Stimulated activated CD4-positive, alpha-beta T cell treated with anti-CD3 and anti-CD28 coated beads, TNF-alpha, amount 100 ng/mL, for 48 hours (primary cell): Measurements from ENCODE around the gene DPP10.

Experiments used
- DNase-seq, 3 donors: peaks; one replicate each; pipeline ENCODE4 v3.0.0-alpha.2; 2020; ENCODE audit warnings: low read depth in 3 of 3

Gene DPP10

DNA sequence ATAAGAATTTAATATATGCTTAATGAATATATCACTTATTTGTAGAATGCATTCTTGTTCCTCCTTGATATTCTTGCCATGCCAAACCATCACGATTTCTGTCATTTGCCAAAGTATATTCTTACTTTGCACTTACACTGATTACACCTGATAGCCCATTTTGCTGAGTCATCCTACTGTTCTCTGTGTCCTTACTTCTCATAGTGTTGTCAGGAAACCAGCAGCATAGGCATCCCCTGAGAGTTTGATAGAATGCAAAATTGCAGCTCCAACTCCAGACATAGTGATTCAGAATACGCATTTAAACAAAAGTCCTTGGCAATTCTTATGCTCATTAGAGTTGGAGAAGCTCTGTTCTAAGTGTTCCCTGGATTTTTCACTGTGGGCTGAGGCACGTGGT is 687.1 kb downstream of the DPP10 start:
- DNase-seq, result no peak

DNA sequence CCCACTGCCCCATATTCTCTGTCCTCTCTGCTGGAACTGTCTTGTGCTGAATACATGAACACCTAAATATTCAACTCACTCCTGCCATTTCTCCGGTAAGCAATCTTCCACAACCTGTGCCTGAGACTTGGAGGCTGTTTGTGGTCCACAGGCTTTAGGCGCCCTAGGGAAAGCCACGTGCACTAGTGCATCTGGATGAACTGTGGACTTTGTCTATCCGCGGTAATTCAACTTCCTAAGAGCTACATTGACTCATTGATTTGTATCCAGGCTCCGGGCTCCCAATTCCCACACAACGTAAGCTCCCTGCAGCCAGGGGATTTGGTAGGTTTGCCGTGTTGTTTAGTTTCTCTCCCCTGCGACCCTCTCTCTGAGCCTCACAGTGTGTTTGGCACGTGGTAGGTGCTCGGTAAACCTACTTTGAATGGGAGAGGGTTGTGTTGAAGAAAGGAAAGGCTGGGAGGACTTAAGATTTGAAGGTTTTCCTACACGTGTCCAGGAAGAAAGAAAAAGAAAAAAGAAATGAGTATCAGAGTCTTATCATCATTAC is 718.2 kb downstream of the DPP10 start:
- DNase-seq, result no peak

DNA sequence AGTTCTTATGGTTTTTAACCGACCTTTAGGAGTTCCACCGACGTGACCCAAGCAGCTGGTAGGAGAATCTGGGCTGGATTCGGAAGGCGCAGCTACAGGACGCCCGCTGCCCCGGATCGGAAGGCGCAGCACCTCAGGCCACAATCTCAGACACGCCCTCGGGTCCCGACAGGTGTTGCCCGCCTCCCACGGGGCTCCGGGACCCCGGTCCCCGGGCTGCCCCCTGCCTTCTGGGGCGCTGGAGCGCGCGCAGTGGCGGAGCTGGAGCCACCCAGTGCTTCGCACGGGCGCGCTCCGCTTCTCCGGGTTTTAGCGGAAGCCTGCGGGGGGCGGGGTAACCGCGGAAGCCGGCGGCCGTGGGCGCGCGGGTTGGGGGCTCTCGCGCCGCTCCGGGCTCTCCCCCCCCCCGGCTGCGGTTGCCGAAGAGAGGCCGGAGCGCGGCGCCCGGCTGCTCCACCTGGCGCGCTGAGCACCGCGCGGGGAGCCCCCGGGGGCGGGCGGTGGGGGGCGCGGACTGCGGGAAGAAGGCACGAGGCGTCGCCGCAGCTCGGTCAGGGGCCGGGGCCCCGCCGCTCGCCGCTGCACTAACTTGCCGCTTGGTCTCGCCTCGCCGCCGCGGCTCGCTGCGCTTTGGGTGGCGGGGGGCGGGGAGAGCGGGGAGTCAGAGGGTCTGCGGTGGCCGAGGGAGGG is 718.8 kb downstream of the DPP10 start:
- no peak for DNase-seq

DNA sequence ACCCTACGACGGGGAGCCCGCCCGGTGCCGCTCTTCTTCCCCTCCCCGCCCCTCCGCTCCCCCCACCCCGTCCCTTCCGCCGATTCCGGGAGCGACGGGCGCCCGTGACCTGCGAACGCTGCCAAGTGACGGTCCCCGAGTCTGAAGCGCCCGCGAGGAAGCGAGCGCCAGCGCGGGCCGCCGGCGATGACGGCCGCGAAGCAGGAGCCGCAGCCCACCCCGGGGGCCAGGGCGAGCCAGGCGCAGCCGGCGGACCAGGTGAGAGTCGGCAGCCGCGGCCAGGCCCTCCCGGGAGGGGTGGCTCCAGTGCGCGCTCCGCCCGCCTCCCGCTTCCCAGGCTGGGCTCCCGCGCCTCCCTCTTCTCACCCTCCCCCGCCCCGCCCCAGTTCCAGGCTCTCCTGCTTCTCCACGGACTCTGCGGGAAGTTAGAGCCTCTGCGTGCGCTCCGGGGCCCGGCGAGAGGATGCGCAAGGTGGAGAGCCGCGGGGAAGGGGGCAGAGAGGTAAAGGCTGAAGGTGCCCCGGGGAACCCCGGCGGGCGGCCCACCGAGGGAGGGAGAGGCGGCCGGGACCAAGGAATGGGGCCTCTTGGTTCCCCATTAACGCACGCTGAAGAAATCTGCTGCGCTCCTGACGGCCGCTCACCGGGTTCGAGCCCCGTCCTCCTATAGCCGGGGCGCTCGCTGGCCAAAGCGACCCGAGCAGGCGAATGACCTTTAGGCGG is 719.5 kb downstream of the DPP10 start:
- DNase-seq, result no peak

DNA sequence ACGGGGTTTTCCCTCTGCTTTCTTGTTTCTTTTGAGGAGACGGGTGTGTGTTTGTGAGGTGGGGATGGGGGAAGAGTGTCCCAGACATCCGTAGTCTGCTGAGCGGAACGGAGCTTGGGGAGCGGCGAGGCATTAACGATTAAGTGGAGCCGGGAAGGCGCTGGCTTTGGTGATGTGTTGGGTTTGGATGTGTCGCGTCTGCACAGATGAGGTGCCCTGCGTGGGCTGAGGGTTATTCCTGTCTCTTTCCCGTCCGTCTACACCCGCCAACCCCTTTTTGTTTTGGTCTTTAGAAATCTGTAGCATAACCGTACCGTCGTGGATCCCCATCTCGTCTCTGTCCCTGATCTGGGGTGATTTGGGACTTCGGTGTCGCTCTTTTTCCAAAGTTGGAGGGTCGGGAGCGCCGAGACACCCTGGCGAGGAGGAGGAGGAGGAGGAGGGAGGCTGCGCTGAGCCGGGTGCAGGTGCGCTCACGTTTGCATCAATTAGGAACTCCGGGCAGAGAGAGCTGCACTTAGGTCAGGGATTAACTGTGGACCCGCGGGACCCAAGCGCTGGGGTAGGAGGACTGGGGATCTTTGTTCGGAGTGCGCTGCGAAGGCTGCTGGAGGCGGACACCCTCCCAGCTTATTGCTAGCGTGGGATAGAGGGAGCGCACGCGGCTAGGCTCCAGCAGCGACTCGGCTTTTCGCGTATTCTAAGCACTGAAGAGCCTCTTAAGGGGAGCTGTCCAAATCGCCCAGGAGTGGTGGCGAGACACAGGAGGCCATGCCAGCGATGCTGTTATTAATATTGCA is 720.3 kb downstream of the DPP10 start:
- no peak for DNase-seq

DNA sequence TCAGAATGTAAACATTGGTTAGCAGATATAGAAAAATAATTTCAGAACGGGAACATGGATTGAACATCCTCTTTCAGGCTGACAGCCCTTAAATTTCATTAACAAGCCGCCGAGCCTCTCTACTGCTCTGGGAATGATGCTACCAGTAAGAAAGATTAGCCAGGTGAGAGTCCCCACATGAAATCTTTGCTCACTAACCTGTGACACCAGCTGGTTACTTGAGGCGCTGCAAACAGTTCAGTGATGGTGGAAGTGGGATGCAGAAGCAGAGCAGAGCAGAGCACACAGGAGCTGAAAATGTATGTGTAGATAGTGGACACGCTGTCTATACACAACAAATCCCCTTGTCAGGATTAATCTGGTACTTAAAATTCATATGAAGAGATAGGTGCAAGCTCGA is 721.1 kb downstream of the DPP10 start:
- DNase-seq, result no peak

- DNase-seq, result no peak
Measured at GRCh38 chr2:115165529-115166109, 723.2 kb downstream of the DPP10 start.

- no peak for DNase-seq
Measured at GRCh38 chr2:115168457-115168856, 726.0 kb downstream of the DPP10 start.

DNA sequence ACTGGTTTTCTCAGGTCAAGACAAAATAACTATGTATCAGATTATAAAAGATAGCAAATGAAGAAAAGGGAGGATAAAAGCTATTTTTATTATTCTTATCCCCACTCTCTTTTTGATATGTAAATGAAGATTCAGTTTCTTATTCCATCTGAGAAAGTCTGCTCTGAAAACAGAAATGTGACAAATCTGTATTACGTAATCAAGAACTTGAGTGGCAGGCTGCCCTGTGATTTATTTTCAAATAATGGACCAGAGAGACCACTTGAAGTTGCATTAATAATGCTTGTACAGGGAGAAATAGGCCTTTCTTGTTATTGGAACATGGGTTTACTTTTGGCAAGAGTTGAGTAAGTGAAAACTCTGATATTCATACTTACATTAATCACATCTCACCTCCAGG is 727.4 kb downstream of the DPP10 start:
- no peak for DNase-seq

DNA sequence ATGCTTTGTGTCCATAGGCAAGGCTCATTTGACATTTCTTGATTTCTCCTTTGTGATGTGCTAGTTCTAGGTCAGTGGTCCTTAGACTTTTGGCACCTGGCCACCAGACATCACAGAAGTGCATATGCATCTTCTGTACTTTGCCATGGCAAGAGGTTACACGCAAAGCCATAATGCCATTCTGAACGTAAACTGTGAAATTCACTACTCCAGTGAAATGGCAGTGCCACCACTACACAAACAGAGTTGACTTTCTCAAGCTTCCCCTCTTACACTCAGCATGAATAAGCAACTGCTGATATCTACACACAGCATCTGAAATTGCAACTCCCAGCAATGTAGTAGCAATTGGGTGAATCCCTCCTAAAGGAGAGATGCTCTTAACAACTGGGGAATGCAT is 729.3 kb downstream of the DPP10 start:
- DNase-seq, result no peak

DNA sequence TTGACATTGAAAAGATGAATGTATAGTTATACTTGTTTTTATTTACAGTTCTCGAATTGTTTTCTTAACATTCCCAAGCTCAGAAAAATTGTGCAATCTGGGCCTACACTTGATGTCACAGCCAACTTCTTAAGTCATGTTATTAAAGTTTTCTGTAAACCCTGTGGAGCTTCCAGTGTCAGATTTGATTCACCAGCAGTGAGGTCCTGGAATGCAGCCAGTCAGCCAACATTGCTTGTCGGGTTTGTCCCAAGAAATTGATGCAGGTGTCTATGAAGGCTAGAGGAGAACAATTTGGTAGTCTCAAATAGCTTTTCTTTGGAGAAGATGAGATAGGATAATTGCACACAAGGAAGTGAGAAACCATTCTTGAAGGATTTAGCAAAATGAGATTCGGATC is 732.2 kb downstream of the DPP10 start:
- DNase-seq, result no peak

DNA sequence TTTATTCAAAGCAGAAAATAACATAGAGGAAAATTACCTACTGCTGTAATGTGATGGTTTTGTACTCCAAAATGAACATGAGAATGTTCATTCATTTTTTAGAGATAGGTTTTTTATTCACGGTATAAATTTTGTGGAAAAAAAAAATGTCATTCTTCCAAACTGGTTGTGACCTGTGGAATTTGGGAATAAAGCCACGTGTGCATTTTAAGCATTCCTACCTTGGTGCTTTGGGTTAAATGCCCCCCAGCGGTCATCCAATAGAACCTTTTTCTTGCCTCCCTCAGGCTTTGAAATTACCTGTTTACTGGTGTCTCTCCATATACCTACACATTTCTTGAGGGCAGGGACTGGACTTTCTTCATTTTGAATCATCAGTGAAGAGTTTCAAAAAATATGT is 740.7 kb downstream of the DPP10 start:
- DNase-seq, result no peak

DNA sequence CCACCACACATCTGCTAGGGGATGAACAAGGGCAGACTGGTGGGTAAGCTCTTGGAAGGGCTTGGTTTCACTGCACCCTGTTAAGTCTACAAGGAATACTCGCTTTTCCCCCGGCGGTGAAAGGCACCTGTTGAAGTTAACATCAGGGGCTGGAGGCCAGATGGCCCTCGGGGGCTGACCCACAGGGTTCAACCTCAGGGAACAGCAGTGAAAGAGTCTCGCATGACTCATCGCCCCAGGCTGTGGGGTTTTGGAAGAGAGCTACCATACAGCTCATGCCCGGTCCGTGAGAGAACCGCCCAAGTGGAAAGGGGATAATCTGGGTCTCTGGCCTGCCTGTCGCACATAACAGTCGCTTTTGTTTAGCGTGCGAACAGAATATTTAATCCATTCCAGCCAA is 748.0 kb downstream of the DPP10 start:
- no peak for DNase-seq

DNA sequence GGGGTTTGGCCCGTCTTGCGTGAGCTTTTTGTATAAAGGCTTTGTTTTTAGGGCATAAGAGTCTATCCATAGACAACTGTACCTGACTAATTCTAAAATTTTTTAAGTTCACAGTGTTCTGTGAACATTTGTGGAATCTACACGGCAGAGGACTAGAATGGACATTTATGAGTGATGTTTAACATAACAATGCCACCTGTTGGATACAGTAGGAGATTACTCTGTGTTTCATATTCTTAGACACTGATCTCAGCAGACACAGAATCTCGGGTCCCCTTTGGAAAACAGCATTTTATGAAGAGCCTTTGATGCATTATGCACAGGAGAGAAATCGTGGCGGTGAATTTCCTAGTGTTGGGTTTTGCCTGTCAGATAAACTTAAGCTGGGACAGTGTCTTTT is 752.2 kb downstream of the DPP10 start:
- no peak for DNase-seq

- no peak for DNase-seq
Measured at GRCh38 chr2:115196587-115196986, 754.1 kb downstream of the DPP10 start.

DNA sequence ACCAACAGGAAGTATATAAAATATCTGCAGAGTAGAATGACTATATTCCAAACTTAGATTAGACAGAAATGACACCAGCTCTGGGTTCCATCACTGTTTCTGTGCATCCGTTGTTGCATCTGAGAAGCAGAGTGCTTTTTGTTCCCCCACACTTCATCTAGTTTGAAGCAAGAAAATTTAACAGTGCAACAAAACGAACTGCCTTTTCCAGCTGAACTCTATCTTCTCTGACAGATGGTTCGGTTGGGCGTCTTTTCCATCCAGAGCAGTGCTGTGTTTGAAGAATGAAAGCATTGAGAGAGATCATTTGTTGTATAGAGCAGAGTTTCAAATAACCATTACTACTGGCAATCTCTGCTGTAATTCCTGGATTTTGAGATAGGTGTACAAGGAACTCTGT is 757.5 kb downstream of the DPP10 start:
- DNase-seq, result no peak

GRCh38 chr2:115201386-115201785 is 758.9 kb downstream of the DPP10 start:
- DNase-seq, result no peak

- no peak for DNase-seq
Measured at GRCh38 chr2:115208493-115209164, 766.2 kb downstream of the DPP10 start.

GRCh38 chr2:115214050-115214449 is 771.6 kb downstream of the DPP10 start:
- no peak for DNase-seq

- no peak for DNase-seq
Measured at GRCh38 chr2:115219296-115219695, 776.9 kb downstream of the DPP10 start.

GRCh38 chr2:115234186-115234585 is 791.7 kb downstream of the DPP10 start:
- no peak for DNase-seq

- DNase-seq, result no peak
Measured at GRCh38 chr2:115234737-115235136, 792.3 kb downstream of the DPP10 start.
